Neuronal stem cell (in vitro differentiated cells): ENCODE data around the gene GABRA4.

Experiments
- DNase-seq: peaks from one replicate; pipeline ENCODE4 v3.0.0-alpha.2; 2013; ENCODE audit warnings: low spot score
- H2AFZ ChIP-seq: one replicate; pipeline ENCODE4 v1.6.1; 2013; ENCODE audit warnings: mild to moderate bottlenecking, low read length, inconsistent platforms
- H2AK5ac ChIP-seq: 2 replicates; pipeline ENCODE4 v1.6.1; 2013; ENCODE audit warnings: low read depth, mild to moderate bottlenecking, inconsistent platforms, low read length, moderate library complexity, mixed read lengths
- H2BK120ac ChIP-seq: 2 replicates; pipeline ENCODE4 v1.6.1; 2013; ENCODE audit warnings: low read depth, mild to moderate bottlenecking, inconsistent platforms, low read length, moderate library complexity, mixed read lengths
- H2BK12ac ChIP-seq: one replicate; pipeline ENCODE4 v1.6.1; 2013; ENCODE audit warnings: low read length, inconsistent platforms
- H2BK15ac ChIP-seq: 2 replicates; pipeline ENCODE4 v1.6.1; 2013; ENCODE audit warnings: mild to moderate bottlenecking, low read length, inconsistent platforms, mixed read lengths
- H2BK5ac ChIP-seq: one replicate; pipeline ENCODE4 v1.6.1; 2013; ENCODE audit warnings: inconsistent platforms, mild to moderate bottlenecking, low read length, moderate library complexity
- H3K14ac ChIP-seq: one replicate; pipeline ENCODE4 v1.6.1; 2013; ENCODE audit warnings: low read length, inconsistent platforms
- H3K18ac ChIP-seq: 2 replicates; pipeline ENCODE4 v1.6.1; 2013; ENCODE audit warnings: low read length, inconsistent platforms
- H3K23ac ChIP-seq: 2 replicates; pipeline ENCODE4 v1.6.1; 2013; ENCODE audit warnings: low read depth, mild to moderate bottlenecking, mixed read lengths, low read length, inconsistent platforms; ENCODE audit not compliant: poor library complexity
- H3K27ac ChIP-seq: replicated peaks from 3 replicates; pipeline ENCODE4 v1.5.1; 2013; ENCODE audit warnings: low read length, inconsistent platforms
- H3K27me3 ChIP-seq, 3 experiments: 2 replicates each; pipeline ENCODE4 v1.6.1; 2013; ENCODE audit warnings: low read length in 3 of 3, mild to moderate bottlenecking in 2 of 3, inconsistent platforms in 1 of 3, low read depth in 1 of 3, mixed read lengths in 1 of 3, moderate library complexity in 1 of 3; ENCODE audit not compliant: control insufficient read depth in 3 of 3, insufficient read depth in 3 of 3
- H3K36me3 ChIP-seq, 2 donors: replicated peaks in 1 of 2; 2 replicates each; pipeline ENCODE4 v1.6.1; 2013; ENCODE audit warnings: low read length in 2 of 2; ENCODE audit not compliant: control insufficient read depth in 2 of 2, insufficient read depth in 2 of 2
- H3K4ac ChIP-seq: 2 replicates; pipeline ENCODE4 v1.6.1; 2013; ENCODE audit warnings: inconsistent platforms, mild to moderate bottlenecking, low read length, moderate library complexity
- H3K4me1 ChIP-seq, 2 donors: 1 replicate in 1 of 2; 2 replicates in 1 of 2; pipeline ENCODE4 v1.6.1; 2013; ENCODE audit warnings: low read length in 2 of 2, low read depth in 1 of 2; ENCODE audit not compliant: control insufficient read depth in 2 of 2, insufficient read depth in 1 of 2
- H3K4me2 ChIP-seq: one replicate; pipeline ENCODE4 v1.6.1; 2013; ENCODE audit warnings: mild to moderate bottlenecking, low read length, inconsistent platforms; ENCODE audit not compliant: insufficient read depth, poor library complexity, severe bottlenecking
- H3K4me3 ChIP-seq, 2 donors: 2 replicates each; pipeline ENCODE4 v1.5.1; 2013; ENCODE audit warnings: low read length in 2 of 2, mild to moderate bottlenecking in 2 of 2, inconsistent platforms in 1 of 2, moderate library complexity in 1 of 2
- H3K79me1 ChIP-seq: one replicate; pipeline ENCODE4 v1.6.1; 2013; ENCODE audit warnings: low read depth, mild to moderate bottlenecking, inconsistent platforms, low read length, moderate library complexity
- H3K9ac ChIP-seq: one replicate; pipeline ENCODE4 v1.6.1; 2013; ENCODE audit warnings: mild to moderate bottlenecking, low read depth, low read length, inconsistent platforms; ENCODE audit not compliant: poor library complexity
- H3K9me3 ChIP-seq, 2 donors: replicated peaks in 1 of 2; 2 replicates each; pipeline versions ENCODE3 to v1.6.1; 2013; ENCODE audit warnings: low read length in 2 of 2, mild to moderate bottlenecking in 2 of 2, inconsistent platforms in 1 of 2, low read depth in 1 of 2, mixed read lengths in 1 of 2, moderate library complexity in 1 of 2; ENCODE audit not compliant: control insufficient read depth in 2 of 2, insufficient read depth in 1 of 2
- H4K8ac ChIP-seq: one replicate; pipeline ENCODE4 v1.6.1; 2013; ENCODE audit warnings: low read depth, mild to moderate bottlenecking, inconsistent platforms, low read length, moderate library complexity
- H4K91ac ChIP-seq: one replicate; pipeline ENCODE4 v1.6.1; 2013; ENCODE audit warnings: low read length, low read depth, mild to moderate bottlenecking, inconsistent platforms; ENCODE audit not compliant: poor library complexity
- WGBS, 2 donors: extraction: QIAGEN DNeasy Blood & Tissue Kit; methylation state at CpG; one replicate each; pipeline ENCODE4 v1.1.7; 2013; ENCODE audit warnings: missing lambda C conversion rate in 2 of 2, mixed read lengths in 1 of 2; ENCODE audit not compliant: insufficient read length in 2 of 2, insufficient replicate concordance in 1 of 2; ENCODE audit errors: extremely low coverage in 2 of 2; 5-methylcytosine and 5-hydroxymethylcytosine counted together

The GABRA4 gene

DNA sequence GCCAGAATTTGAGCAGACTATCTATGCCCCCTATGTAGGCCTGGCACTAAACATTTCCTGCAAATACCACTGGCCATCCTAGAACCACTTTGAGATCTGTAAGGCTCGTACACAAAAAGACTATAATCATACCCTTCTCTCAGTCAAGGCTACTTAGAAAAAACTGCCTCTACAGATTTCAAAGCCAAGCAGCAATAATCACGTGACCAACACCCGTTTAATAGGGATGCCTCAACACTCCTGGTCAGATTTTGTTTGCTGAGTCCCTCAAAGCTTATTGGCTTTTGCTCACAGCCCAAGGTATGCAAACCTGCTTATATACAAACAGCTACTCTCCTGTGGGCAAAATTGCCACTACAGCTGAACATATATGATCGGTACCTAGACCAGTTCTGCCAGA, 85.2 kb downstream of the GABRA4 start:
- Histone ChIP-seq H3K9ac (no peak overlapping the region), H3K4me1 (no peaks in the 10 kb centered on the region), H3K36me3 (no peaks in the 10 kb centered on the region), H3K23ac (no peak overlapping the region), H3K4ac (no peak overlapping the region), H3K79me1 (no peaks in the 10 kb centered on the region), H3K27ac (no peak overlapping the region), H4K91ac (no peak overlapping the region), H3K14ac (no peak overlapping the region), H2BK120ac (no peak overlapping the region), H2BK12ac (no peak overlapping the region), H2AFZ (no peak overlapping the region), H2BK15ac (no peak overlapping the region), H3K18ac (no peak overlapping the region), H3K27me3 (no peaks in the 10 kb centered on the region), H4K8ac (no peak overlapping the region), H3K9me3 (no peaks in the 10 kb centered on the region), H3K4me3 (no peak overlapping the region), H2AK5ac (no peak overlapping the region), H3K4me2 (no peak overlapping the region), H2BK5ac (no peak overlapping the region)
- WGBS, 2 donors: no CpG with 5 or more reads among the region's 4 CpGs
- no peak for DNase-seq

DNA sequence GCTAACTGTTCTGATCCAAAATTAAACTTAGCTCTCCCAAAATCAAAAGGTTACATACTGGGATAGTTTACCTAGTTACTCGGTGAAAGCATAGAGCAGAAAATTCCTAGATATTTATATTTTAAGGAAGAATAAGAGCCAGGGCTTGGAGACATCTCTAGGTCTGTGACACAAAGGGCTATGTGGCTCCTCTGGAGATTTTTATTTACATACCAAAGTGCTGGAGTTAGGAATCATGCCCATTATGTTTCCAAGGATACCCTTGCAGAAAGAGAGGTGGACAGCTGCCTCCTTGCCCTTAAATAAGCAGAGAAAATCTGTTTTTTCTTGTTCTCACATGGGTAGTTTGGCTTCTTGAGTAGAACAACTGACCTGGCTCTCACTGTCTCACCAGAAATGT, 93.3 kb downstream of the GABRA4 start:
- H3K4me2 ChIP-seq: no peak overlapping the region
- H3K79me1 ChIP-seq: no peaks in the 10 kb centered on the region
- no peak overlapping the region for H3K9ac ChIP-seq
- no peak overlapping the region for H2BK120ac ChIP-seq
- no peak overlapping the region for H4K91ac ChIP-seq
- no peak overlapping the region for H2BK15ac ChIP-seq
- no peak overlapping the region for H3K4ac ChIP-seq
- no peak overlapping the region for H4K8ac ChIP-seq
- H3K14ac ChIP-seq: no peak overlapping the region
- no CpG with 5 or more reads among the region's 1 CpG for WGBS, 2 donors
- H3K4me1 ChIP-seq: no peaks in the 10 kb centered on the region
- no peak overlapping the region for H3K27ac ChIP-seq
- H2BK12ac ChIP-seq: no peak overlapping the region
- no peaks in the 10 kb centered on the region for H3K9me3 ChIP-seq
- no peaks in the 10 kb centered on the region for H3K36me3 ChIP-seq
- H2BK5ac ChIP-seq: no peak overlapping the region
- no peak overlapping the region for H3K23ac ChIP-seq
- no peak overlapping the region for H2AFZ ChIP-seq
- no peak overlapping the region for H3K18ac ChIP-seq
- no peak overlapping the region for H2AK5ac ChIP-seq
- H3K4me3 ChIP-seq: no peak overlapping the region
- no peaks in the 10 kb centered on the region for H3K27me3 ChIP-seq
- no peak for DNase-seq

- no peak overlapping the region for H2BK12ac ChIP-seq
- H3K27me3 ChIP-seq: no peaks in the 10 kb centered on the region
- no CpG with 5 or more reads among the region's 5 CpGs for WGBS, 2 donors
- no peak overlapping the region for H3K4me2 ChIP-seq
- no peak overlapping the region for H3K9ac ChIP-seq
- no peak overlapping the region for H3K23ac ChIP-seq
- no peak overlapping the region for H4K91ac ChIP-seq
- H3K79me1 ChIP-seq: no peaks in the 10 kb centered on the region
- no peaks in the 10 kb centered on the region for H3K9me3 ChIP-seq
- no peak overlapping the region for H2BK120ac ChIP-seq
- no peak overlapping the region for H2AFZ ChIP-seq
- H3K27ac ChIP-seq: no peak overlapping the region
- no peak overlapping the region for H2BK15ac ChIP-seq
- H3K14ac ChIP-seq: no peak overlapping the region
- no peaks in the 10 kb centered on the region for H3K4me1 ChIP-seq
- DNase-seq: no peak
- H3K4me3 ChIP-seq: no peak overlapping the region
- no peak overlapping the region for H2AK5ac ChIP-seq
- no peak overlapping the region for H2BK5ac ChIP-seq
- H3K18ac ChIP-seq: no peak overlapping the region
- no peak overlapping the region for H3K4ac ChIP-seq
- H3K36me3 ChIP-seq: no peaks in the 10 kb centered on the region
- H4K8ac ChIP-seq: no peak overlapping the region
Observed at GRCh38 chr4:46894826-46895225, 98.6 kb downstream of the GABRA4 start.

GRCh38 chr4:46890056-46890455, 103.3 kb downstream of the GABRA4 start:
- no peak overlapping the region for H2BK5ac ChIP-seq
- no peaks in the 10 kb centered on the region for H3K4me1 ChIP-seq
- no peak overlapping the region for H3K14ac ChIP-seq
- H3K18ac ChIP-seq: no peak overlapping the region
- no peak overlapping the region for H3K4me3 ChIP-seq
- H3K27ac ChIP-seq: no peak overlapping the region
- H2BK12ac ChIP-seq: no peak overlapping the region
- no CpG with 5 or more reads among the region's 2 CpGs for WGBS, 2 donors
- H2AFZ ChIP-seq: no peak overlapping the region
- no peak overlapping the region for H4K8ac ChIP-seq
- no peak for DNase-seq
- no peak overlapping the region for H3K23ac ChIP-seq
- H3K4ac ChIP-seq: no peak overlapping the region
- no peak overlapping the region for H3K9ac ChIP-seq
- H3K36me3 ChIP-seq: no peaks in the 10 kb centered on the region
- no peak overlapping the region for H3K4me2 ChIP-seq
- H3K27me3 ChIP-seq: no peaks in the 10 kb centered on the region
- no peaks in the 10 kb centered on the region for H3K9me3 ChIP-seq
- H2BK120ac ChIP-seq: no peak overlapping the region
- H4K91ac ChIP-seq: no peak overlapping the region
- no peak overlapping the region for H2BK15ac ChIP-seq
- no peak overlapping the region for H2AK5ac ChIP-seq
- H3K79me1 ChIP-seq: no peaks in the 10 kb centered on the region
